Gastrocnemius medialis (tissue), 4 donors: ENCODE results near the gene C10orf53. TPM values are rescaled to one million over a fixed set of nuclear protein-coding genes. Genes with fewer than 3 reads are reported as not detected.

ENCODE experiments used
- ATAC-seq, 2 donors: fragments of 150-250 bp; one replicate each; pipeline ENCODE4 v1.9.1; 2016
- DNase-seq, 2 donors: peaks; one replicate each; pipeline ENCODE4 v3.0.0-alpha.2; 2019
- H3K27ac ChIP-seq, 4 donors: fragments of 200-600 bp; sonication (generic); 1 replicate in 1 of 4; 2 replicates in 3 of 4; pipeline ENCODE4 v1.5.1; 2016 to 2018; ENCODE audit warnings: mild to moderate bottlenecking in 2 of 4, moderate library complexity in 1 of 4
- H3K27me3 ChIP-seq, 3 donors: fragments of 200-600 bp; sonication (generic) in 2 of 3; 1 replicate in 1 of 3; 2 replicates in 2 of 3; pipeline versions ENCODE4 v1.5.1 to v1.6.0; 2016 to 2019; ENCODE audit warnings: mild to moderate bottlenecking in 1 of 3, moderate library complexity in 1 of 3
- H3K36me3 ChIP-seq, 2 donors: fragments of 200-600 bp; sonication (generic) in 1 of 2; one replicate each; pipeline ENCODE4 v1.5.1; 2017 to 2018
- H3K4me1 ChIP-seq, 2 donors: fragments of 200-600 bp; sonication (generic) in 1 of 2; one replicate each; pipeline ENCODE4 v1.5.1; 2016 to 2017; ENCODE audit warnings: mild to moderate bottlenecking in 2 of 2
- H3K4me3 ChIP-seq, 4 donors: fragments of 200-600 bp; sonication (generic) in 3 of 4; 1 replicate in 1 of 4; 2 replicates in 3 of 4; pipeline ENCODE4 v1.5.1; 2016 to 2019; ENCODE audit warnings: mild to moderate bottlenecking in 2 of 4
- H3K9me3 ChIP-seq, 3 donors: fragments of 200-600 bp; sonication (generic) in 2 of 3; 1 replicate in 1 of 3; 2 replicates in 2 of 3; pipeline ENCODE4 v1.5.1; 2016 to 2019
- POLR2A ChIP-seq, 2 donors: fragments of 450-650 bp; IDR thresholded peaks; one replicate each; pipeline ENCODE4 v1.6.1; 2017; ENCODE audit warnings: antibody characterized with exemption in 2 of 2, mild to moderate bottlenecking in 2 of 2, moderate library complexity in 2 of 2
- in situ Hi-C, 4 donors: fragments of 200-750 bp; cut with MboI; loops; one replicate each; pipeline versions ENCODE4 v1.15.0 to v1.8.0; 2017; ENCODE audit warnings: low sequenced_read_pairs in 4 of 4
- intact Hi-C: fragments of 100-400 bp; cut with DNase I; formaldehyde crosslinking; loops from one replicate; pipeline ENCODE4 v1.15.1; 2023; ENCODE audit warnings: low total_unique reads
- total RNA-seq, 4 donors: library from RNA; depleted of rRNA; stranded (reverse); fragments of >200 nt; gene quantifications; one replicate each; pipeline versions ENCODE4 v1.1.0 to v1.2.3, GENCODE V29; 2016
- TF ChIP-seq, protein P1 (sequence below), 5 experiments: fragments of 450-650 bp in 3 of 5; fragments of 200-600 bp in 2 of 5; sonication (generic) in 2 of 5; IDR thresholded peaks in 4 of 5; conservative IDR thresholded peaks in 1 of 5; 1 replicate in 4 of 5; 2 replicates in 1 of 5; pipeline ENCODE4 v1.5.1; 2016 to 2019; ENCODE audit warnings: antibody characterized with exemption in 5 of 5, mild to moderate bottlenecking in 3 of 5, moderate library complexity in 3 of 5

Gene C10orf53
- total RNA-seq, 4 donors from 2014 or later = not detected

DNA sequence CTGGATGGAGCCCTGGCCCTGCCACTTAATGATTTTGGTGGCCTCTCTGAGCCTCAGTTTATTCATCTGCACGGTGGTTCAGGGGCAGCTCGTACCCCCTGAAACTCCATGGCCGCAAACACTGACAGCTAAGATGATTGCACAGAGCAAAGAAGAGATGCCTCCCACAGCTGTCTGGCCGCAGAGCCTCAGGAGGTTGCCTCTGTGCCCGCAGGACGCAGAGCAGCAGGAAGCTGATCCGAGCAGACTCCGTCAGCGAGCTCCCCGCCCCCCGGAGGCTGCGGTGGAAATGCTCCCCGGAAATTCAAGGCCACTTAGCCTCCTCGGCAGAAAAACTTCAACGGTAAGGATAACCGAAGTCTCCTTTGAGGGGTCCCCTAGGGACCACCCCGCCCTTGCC is 30.2 kb upstream of the C10orf53 start:
- H3K4me1 ChIP-seq = no peaks in the 10 kb centered on the region
- TF ChIP-seq, protein P1, sequence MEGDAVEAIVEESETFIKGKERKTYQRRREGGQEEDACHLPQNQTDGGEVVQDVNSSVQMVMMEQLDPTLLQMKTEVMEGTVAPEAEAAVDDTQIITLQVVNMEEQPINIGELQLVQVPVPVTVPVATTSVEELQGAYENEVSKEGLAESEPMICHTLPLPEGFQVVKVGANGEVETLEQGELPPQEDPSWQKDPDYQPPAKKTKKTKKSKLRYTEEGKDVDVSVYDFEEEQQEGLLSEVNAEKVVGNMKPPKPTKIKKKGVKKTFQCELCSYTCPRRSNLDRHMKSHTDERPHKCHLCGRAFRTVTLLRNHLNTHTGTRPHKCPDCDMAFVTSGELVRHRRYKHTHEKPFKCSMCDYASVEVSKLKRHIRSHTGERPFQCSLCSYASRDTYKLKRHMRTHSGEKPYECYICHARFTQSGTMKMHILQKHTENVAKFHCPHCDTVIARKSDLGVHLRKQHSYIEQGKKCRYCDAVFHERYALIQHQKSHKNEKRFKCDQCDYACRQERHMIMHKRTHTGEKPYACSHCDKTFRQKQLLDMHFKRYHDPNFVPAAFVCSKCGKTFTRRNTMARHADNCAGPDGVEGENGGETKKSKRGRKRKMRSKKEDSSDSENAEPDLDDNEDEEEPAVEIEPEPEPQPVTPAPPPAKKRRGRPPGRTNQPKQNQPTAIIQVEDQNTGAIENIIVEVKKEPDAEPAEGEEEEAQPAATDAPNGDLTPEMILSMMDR (IDR thresholded peaks at IDR 0.05 in 4 of 5, conservative IDR thresholded peaks at IDR 0.05 in 1 of 5) = no peak
- TF ChIP-seq POLR2A (IDR thresholded peaks at IDR 0.05) = no peak
- H3K36me3 ChIP-seq = no peaks in the 10 kb centered on the region
- ATAC-seq (no peak), DNase-seq (no peak)
- H3K4me3 ChIP-seq = no peak overlapping the region
- H3K27me3 ChIP-seq = peaks cover 0 to 3% (median 0%) of the 10 kb centered on the region in 3 donors
- H3K9me3 ChIP-seq = no peaks in the 10 kb centered on the region
- in situ Hi-C loops = no loop called here
- intact Hi-C loops = no loop called here
- H3K27ac ChIP-seq = no peak overlapping the region

DNA sequence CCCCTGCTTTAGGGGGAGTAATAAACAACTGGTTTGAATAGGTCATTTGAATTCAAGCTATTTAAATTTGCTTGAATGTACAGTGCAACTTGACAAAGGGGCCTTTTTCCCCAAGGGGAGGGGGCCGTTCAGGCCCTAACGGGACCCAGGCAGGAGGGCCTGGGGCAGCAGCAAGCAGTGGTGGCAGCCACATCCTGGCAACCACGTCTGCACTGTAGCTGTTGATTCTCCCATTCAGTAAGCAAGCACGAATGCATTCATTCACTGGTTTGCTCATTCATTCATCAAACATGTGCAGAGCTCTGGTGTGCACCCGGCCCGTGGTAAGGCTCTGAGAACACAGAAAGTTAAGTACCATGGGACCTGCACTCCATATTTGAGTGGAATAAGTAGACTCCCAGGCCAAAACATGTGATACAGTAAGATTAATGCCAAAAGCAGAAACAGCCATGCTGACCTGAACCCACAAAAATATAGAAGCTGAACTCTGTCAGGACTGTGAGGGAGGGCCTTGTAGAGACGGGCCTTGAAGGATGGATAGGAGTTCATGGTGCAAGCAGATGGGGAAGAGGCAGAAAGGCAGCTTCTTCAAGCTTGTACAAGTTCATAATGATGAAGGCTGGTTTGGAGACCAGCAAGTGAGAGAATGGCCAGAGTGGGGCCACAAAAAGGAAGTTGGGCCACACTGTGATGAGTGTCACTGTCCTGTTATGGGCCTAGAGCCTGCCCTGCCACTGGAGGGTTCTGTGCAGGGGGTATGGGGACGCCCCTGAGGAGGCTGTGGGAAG is 29.3 kb upstream of the C10orf53 start:
- H3K4me1 ChIP-seq = no peaks in the 10 kb centered on the region
- peaks cover 0 to 3% (median 0%) of the 10 kb centered on the region in 3 donors for H3K27me3 ChIP-seq
- H3K27ac ChIP-seq = no peak overlapping the region
- no peaks in the 10 kb centered on the region for H3K9me3 ChIP-seq
- intact Hi-C loops (no loop called here), in situ Hi-C loops (no loop called here)
- no peak for DNase-seq
- no peak overlapping the region for H3K4me3 ChIP-seq
- no peaks in the 10 kb centered on the region for H3K36me3 ChIP-seq
- TF ChIP-seq, protein P1 (IDR thresholded peaks at IDR 0.05 in 4 of 5, conservative IDR thresholded peaks at IDR 0.05 in 1 of 5) = no peak
- TF ChIP-seq POLR2A (IDR thresholded peaks at IDR 0.05) = no peak
- no peak for ATAC-seq

DNA sequence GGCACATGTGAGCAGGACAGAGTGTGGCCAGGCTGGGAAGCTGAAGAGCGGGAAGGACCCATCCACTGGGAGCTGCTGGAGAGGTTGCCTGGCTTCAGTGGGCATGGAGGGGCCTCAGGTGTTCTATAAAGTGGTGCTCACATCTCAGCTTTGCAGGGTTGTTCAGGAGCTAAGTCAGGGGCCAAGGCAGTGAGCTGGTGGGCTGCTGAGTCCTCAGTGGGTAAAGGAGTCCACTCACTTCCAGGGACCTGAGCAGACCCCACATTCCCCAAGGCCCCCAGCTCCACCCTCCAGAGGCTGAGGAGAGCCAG is 28.8 kb upstream of the C10orf53 start:
- Histone ChIP-seq H3K36me3 (no peaks in the 10 kb centered on the region), H3K27me3 (peaks cover 0 to 3% (median 0%) of the 10 kb centered on the region in 3 donors), H3K4me1 (no peaks in the 10 kb centered on the region), H3K9me3 (no peaks in the 10 kb centered on the region), H3K4me3 (no peak overlapping the region), H3K27ac (no peak overlapping the region)
- in situ Hi-C loops = no loop called here
- TF ChIP-seq POLR2A (IDR thresholded peaks at IDR 0.05) = no peak
- DNase-seq = no peak
- intact Hi-C loops = no loop called here
- ATAC-seq = no peak

DNA sequence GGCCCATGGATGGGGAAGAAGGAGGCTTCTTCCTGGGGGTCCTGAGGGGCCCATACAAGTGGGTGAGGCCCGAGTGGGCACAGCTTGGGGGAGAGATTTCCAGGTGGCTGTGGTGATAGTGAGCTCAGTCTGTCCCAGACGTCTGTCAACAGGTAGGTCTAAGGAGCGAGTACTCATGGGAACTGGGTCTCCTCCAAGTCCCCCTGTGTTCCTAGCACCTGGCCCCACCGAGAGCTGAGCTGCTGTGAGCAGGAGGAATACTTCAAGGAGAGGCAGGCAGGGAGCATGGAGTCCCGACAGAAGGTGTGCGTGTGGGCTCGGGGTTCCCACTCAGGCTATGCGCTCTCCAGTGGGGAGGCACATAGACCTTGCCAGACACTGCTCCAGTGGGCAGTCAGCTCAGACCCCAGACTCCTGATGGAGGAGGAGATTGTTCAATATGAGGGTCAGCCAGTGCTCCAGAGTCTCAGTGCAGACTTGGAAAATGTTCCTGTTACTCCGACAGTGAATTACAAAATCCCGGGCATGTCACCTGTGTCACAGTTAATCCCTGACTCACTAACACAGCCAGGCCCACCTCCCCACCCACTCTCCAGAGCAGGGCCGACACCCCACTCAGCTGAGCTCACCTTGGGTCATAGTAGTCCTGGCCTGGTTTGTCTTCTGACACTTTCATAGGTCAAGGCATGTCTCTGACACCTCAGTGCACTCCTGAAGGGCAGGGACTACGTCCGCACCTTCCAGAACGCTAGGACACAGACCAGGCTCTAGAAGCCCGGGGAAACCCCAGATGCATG is 28.2 kb upstream of the C10orf53 start:
- no peak overlapping the region for H3K27ac ChIP-seq
- ATAC-seq (no peak), DNase-seq (no peak)
- H3K9me3 ChIP-seq = no peaks in the 10 kb centered on the region
- no peak overlapping the region for H3K4me3 ChIP-seq
- intact Hi-C loops = no loop called here
- in situ Hi-C loops = no loop called here
- H3K36me3 ChIP-seq = no peaks in the 10 kb centered on the region
- H3K4me1 ChIP-seq = no peaks in the 10 kb centered on the region
- peaks cover 0 to 3% (median 0%) of the 10 kb centered on the region in 3 donors for H3K27me3 ChIP-seq
- TF ChIP-seq, protein P1 (IDR thresholded peaks at IDR 0.05 in 4 of 5, conservative IDR thresholded peaks at IDR 0.05 in 1 of 5) = no peak
- no peak for TF ChIP-seq POLR2A (IDR thresholded peaks at IDR 0.05)

DNA sequence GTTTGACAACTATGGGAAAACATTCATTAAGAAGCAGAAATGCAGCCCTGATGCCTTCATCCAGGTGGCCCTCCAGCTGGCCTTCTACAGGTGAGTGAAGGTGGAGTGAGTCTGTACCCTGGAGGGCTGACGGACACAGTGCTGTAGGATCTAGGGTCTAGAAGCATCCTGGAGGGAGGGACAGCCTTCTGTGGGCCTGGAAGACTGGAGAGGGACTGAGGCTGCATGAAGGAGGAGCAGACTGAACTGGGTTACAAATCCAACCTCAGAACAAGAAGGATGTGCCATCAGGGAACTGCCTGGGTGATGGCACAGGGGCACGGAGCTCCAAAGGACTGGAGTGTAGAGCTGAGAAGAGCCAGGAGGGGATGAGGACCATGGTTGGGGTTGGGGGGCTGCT is 27.5 kb upstream of the C10orf53 start:
- H3K27ac ChIP-seq = no peak overlapping the region
- no peaks in the 10 kb centered on the region for H3K9me3 ChIP-seq
- H3K4me1 ChIP-seq = no peaks in the 10 kb centered on the region
- intact Hi-C loops = no loop called here
- no peak for ATAC-seq
- TF ChIP-seq, protein P1 (IDR thresholded peaks at IDR 0.05 in 4 of 5, conservative IDR thresholded peaks at IDR 0.05 in 1 of 5) = no peak
- no peak for TF ChIP-seq POLR2A (IDR thresholded peaks at IDR 0.05)
- H3K4me3 ChIP-seq = no peak overlapping the region
- peaks cover 0 to 3% (median 0%) of the 10 kb centered on the region in 3 donors for H3K27me3 ChIP-seq
- H3K36me3 ChIP-seq = no peaks in the 10 kb centered on the region
- DNase-seq = no peak
- in situ Hi-C loops = no loop called here
